GM19238 (cell line): Measurements from ENCODE around the gene LMAN1L.
"Not testable (repeated sequence)": the region's sequence is repeated elsewhere in the genome, so short reads cannot be mapped to it uniquely, and the experiment has no call there.

Experiments
- DNase-seq: peaks from one replicate; pipeline ENCODE4 v3.0.0; 2011; ENCODE audit warnings: low spot score; ENCODE audit not compliant: insufficient read length

Gene LMAN1L

GRCh38 chr15:74782259-74783071 lies 30.2 kb upstream of the LMAN1L start:
- DNase-seq, result no peak

- DNase-seq, result no peak
Measured at GRCh38 chr15:74783072-74783807, 29.4 kb upstream of the LMAN1L start.

- DNase-seq, result no peak
Measured at GRCh38 chr15:74783808-74784175, 28.8 kb upstream of the LMAN1L start.

- no peak for DNase-seq
Measured at GRCh38 chr15:74784426-74785193, 28.0 kb upstream of the LMAN1L start.

- no peak for DNase-seq
Measured at GRCh38 chr15:74785194-74786032, 27.2 kb upstream of the LMAN1L start.

GRCh38 chr15:74786081-74786480 lies 26.6 kb upstream of the LMAN1L start:
- not testable (repeated sequence) for DNase-seq

GRCh38 chr15:74786551-74787165 lies 26.0 kb upstream of the LMAN1L start:
- no peak for DNase-seq

- DNase-seq, result peak; percentile 84
Measured at GRCh38 chr15:74787251-74788041, 25.2 kb upstream of the LMAN1L start.

- DNase-seq, result no peak
Measured at GRCh38 chr15:74788042-74788682, 24.5 kb upstream of the LMAN1L start.

- peak; percentile 69 for DNase-seq
Measured at GRCh38 chr15:74788683-74789151, 23.9 kb upstream of the LMAN1L start.

GRCh38 chr15:74789171-74789631 lies 23.4 kb upstream of the LMAN1L start:
- no peak for DNase-seq

- DNase-seq, result no peak
Measured at GRCh38 chr15:74789741-74790079, 22.9 kb upstream of the LMAN1L start.

GRCh38 chr15:74790080-74790916 lies 22.3 kb upstream of the LMAN1L start:
- DNase-seq, result no peak

GRCh38 chr15:74791007-74791406 lies 21.6 kb upstream of the LMAN1L start:
- DNase-seq, result no peak

- no peak for DNase-seq
Measured at GRCh38 chr15:74791667-74792066, 21.0 kb upstream of the LMAN1L start.

- DNase-seq, result no peak
Measured at GRCh38 chr15:74792227-74793016, 20.2 kb upstream of the LMAN1L start.
